ENCODE measurements around the gene ETNK2. TPM values are rescaled to one million over a fixed set of nuclear protein-coding genes. Genes with fewer than 3 reads are reported as not detected.
A peak's percentile ranks its signal among the peaks of the same experiment; 100 is the strongest.

ETNK2 gene
- total and polyA plus RNA-seq, 2 donors from 2014 or later: 33.3 to 166 TPM

GRCh38 chr1:204180133-204180532 lies 28.3 kb upstream of the ETNK2 start:
- no peak overlapping the region for H3K27ac ChIP-seq (ENCODE audit: low read depth in 2 of 2, low read length in 2 of 2)
- no peak for TF ChIP-seq CTCF (IDR thresholded peaks at IDR 0.05; ENCODE audit: borderline replicate concordance, extremely low read depth, insufficient read depth)
- H3K9ac ChIP-seq (ENCODE audit: low read length in 3 of 3): no peak overlapping the region
- FAIRE-seq (no peak), DNase-seq (peak in 3 of 5 donors; percentile 29 to 47 (median 43))
- no peaks in the 10 kb centered on the region for H3K27me3 ChIP-seq (ENCODE audit: control insufficient read depth, insufficient read depth, low read length)
- intact Hi-C loops (cut with DNase I): no loop called here
- no peak overlapping the region for H3K4me3 ChIP-seq (ENCODE audit: low read length in 3 of 3)
- no peaks in the 10 kb centered on the region for H3K36me3 ChIP-seq (ENCODE audit: control insufficient read depth in 2 of 3, insufficient read depth in 3 of 3, low read length in 3 of 3)
- H3K4me1 ChIP-seq (ENCODE audit: control insufficient read depth in 2 of 3, insufficient read depth in 2 of 3, low read depth in 1 of 3, low read length in 3 of 3): no peaks in the 10 kb centered on the region
- no peaks in the 10 kb centered on the region for H3K9me3 ChIP-seq (ENCODE audit: control insufficient read depth in 2 of 3, insufficient read depth in 1 of 3, low read length in 3 of 3)

DNA sequence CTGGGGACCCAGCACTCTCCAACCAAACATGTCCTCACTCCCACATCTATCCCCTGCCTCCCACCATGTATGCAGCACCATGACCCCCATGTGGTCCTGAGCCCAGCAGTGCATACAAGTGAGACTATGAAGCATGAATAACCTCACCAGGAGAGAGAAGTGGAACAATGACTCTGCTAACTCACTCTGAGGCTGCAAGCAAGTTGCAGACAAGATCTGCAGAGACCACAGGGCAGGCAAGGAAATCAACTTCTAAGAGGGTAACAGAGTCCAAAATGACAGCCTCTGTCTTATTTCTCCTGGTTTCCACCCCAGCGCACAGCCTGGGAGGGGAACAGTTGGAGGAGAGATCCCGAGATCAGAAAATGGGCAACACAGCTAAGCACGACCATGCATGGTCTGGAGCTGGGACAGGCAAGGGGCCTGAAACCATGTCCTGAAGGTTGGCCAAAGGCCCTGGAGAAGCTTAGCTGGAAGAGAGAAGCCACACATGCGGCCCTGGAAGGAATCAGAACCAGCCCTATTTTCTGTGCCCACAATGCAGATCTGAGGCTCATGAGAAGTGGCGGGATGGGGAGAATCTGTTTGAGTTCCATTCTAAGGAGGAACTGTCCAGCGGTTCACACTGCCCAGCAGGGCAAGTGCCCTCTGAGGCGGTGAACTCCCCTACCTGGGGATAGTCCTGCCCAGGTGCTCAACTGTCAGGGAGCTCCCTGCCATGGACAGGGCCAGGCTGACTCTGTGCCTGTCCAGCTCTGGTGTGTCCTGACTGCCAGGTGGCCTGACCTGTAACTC lies 26.8 kb upstream of the ETNK2 start:
- FAIRE-seq (no peak), DNase-seq (peak in 1 of 5 donors; percentile 55)
- Histone ChIP-seq H3K9me3 (ENCODE audit: control insufficient read depth in 2 of 3, insufficient read depth in 1 of 3, low read length in 3 of 3) (no peaks in the 10 kb centered on the region), H3K36me3 (ENCODE audit: control insufficient read depth in 2 of 3, insufficient read depth in 3 of 3, low read length in 3 of 3) (no peaks in the 10 kb centered on the region), H3K4me3 (ENCODE audit: low read length in 3 of 3) (no peak overlapping the region), H3K27ac (ENCODE audit: low read depth in 2 of 2, low read length in 2 of 2) (no peak overlapping the region), H3K27me3 (ENCODE audit: control insufficient read depth, insufficient read depth, low read length) (no peaks in the 10 kb centered on the region), H3K4me1 (ENCODE audit: control insufficient read depth in 2 of 3, insufficient read depth in 2 of 3, low read depth in 1 of 3, low read length in 3 of 3) (no peaks in the 10 kb centered on the region), H3K9ac (ENCODE audit: low read length in 3 of 3) (no peak overlapping the region)
- intact Hi-C loops (cut with DNase I): no loop called here
- no peak for TF ChIP-seq CTCF (IDR thresholded peaks at IDR 0.05; ENCODE audit: borderline replicate concordance, extremely low read depth, insufficient read depth)

DNA sequence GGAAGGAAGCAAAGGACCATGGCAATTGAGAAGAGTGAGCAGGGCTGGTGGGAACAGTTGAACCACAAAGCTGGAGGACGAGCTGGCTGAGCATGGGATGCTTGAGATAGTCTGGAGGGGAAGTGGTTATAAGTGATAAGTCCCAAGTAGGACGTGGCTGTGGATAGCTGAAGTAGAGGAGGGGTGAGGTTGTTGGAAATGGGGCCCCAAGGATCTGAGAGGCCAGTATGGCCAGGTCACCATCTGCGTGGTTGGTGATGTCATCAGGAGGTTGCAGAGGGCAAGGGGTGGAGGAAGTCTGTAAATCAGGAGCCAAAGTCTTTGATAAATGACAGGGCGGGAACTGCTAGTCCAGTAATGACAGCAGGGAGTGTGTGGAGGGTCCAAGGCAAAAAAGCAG lies 25.3 kb upstream of the ETNK2 start:
- Histone ChIP-seq H3K27ac (ENCODE audit: low read depth in 2 of 2, low read length in 2 of 2) (no peak overlapping the region), H3K4me3 (ENCODE audit: low read length in 3 of 3) (no peak overlapping the region), H3K36me3 (ENCODE audit: control insufficient read depth in 2 of 3, insufficient read depth in 3 of 3, low read length in 3 of 3) (no peaks in the 10 kb centered on the region), H3K9ac (ENCODE audit: low read length in 3 of 3) (no peak overlapping the region), H3K27me3 (ENCODE audit: control insufficient read depth, insufficient read depth, low read length) (no peaks in the 10 kb centered on the region), H3K4me1 (ENCODE audit: control insufficient read depth in 2 of 3, insufficient read depth in 2 of 3, low read depth in 1 of 3, low read length in 3 of 3) (no peaks in the 10 kb centered on the region), H3K9me3 (ENCODE audit: control insufficient read depth in 2 of 3, insufficient read depth in 1 of 3, low read length in 3 of 3) (no peaks in the 10 kb centered on the region)
- TF ChIP-seq CTCF (IDR thresholded peaks at IDR 0.05; ENCODE audit: borderline replicate concordance, extremely low read depth, insufficient read depth): no peak
- DNase-seq (no peak), FAIRE-seq (no peak)
- intact Hi-C loops (cut with DNase I): no loop called here
